Endodermal cell (in vitro differentiated cells): ENCODE measurements around the gene ATP5F1E. TPM values are rescaled to one million over a fixed set of nuclear protein-coding genes. Genes with fewer than 3 reads are reported as not detected.

Source experiments
- DNase-seq: peaks from one replicate; pipeline ENCODE4 v3.0.0-alpha.2; 2017
- H3K27ac ChIP-seq: 2 replicates; pipeline ENCODE4 v1.5.1; 2013; ENCODE audit warnings: mild to moderate bottlenecking, low read depth, low read length, moderate library complexity
- H3K27me3 ChIP-seq: 2 replicates; pipeline ENCODE4 v1.6.1; 2013; ENCODE audit warnings: mild to moderate bottlenecking, low read length, moderate library complexity; ENCODE audit not compliant: insufficient read depth, control insufficient read depth, poor library complexity, severe bottlenecking
- H3K36me3 ChIP-seq: 2 replicates; pipeline ENCODE4 v1.7.0; 2013; ENCODE audit warnings: mild to moderate bottlenecking, low read length, moderate library complexity; ENCODE audit not compliant: control insufficient read depth, insufficient read depth
- H3K4me1 ChIP-seq: one replicate; pipeline ENCODE4 v1.7.0; 2013; ENCODE audit warnings: low read length; ENCODE audit not compliant: control insufficient read depth, insufficient read depth
- H3K4me3 ChIP-seq: 2 replicates; pipeline ENCODE4 v1.5.1; 2013; ENCODE audit warnings: mild to moderate bottlenecking, low read length, moderate library complexity
- H3K9ac ChIP-seq: 2 replicates; pipeline ENCODE4 v1.6.1; 2013; ENCODE audit warnings: mild to moderate bottlenecking, low read length, moderate library complexity; ENCODE audit not compliant: poor library complexity, severe bottlenecking; ENCODE audit errors: extremely low read depth
- H3K9me3 ChIP-seq: 2 replicates; pipeline ENCODE4 v1.6.1; 2013; ENCODE audit warnings: mild to moderate bottlenecking, low read length, moderate library complexity; ENCODE audit not compliant: control insufficient read depth
- H3K27ac Mint-ChIP-seq: 2 replicates; pipeline ENCODE4 v1.8.0; 2020; ENCODE audit warnings: mixed read lengths
- H3K27me3 Mint-ChIP-seq: 2 replicates; pipeline ENCODE4 v1.8.0; 2021; ENCODE audit warnings: mild to moderate bottlenecking, mixed read lengths; ENCODE audit not compliant: insufficient read depth
- H3K36me3 Mint-ChIP-seq: 2 replicates; pipeline ENCODE4 v1.8.0; 2020; ENCODE audit warnings: low read depth, mixed read lengths
- H3K4me1 Mint-ChIP-seq: 2 replicates; pipeline ENCODE4 v1.8.0; 2020; ENCODE audit warnings: mixed read lengths
- H3K4me3 Mint-ChIP-seq: 2 replicates; pipeline ENCODE4 v1.8.0; 2020; ENCODE audit warnings: mild to moderate bottlenecking, moderate library complexity, mixed read lengths
- H3K9me3 Mint-ChIP-seq: 2 replicates; pipeline ENCODE4 v1.8.0; 2020; ENCODE audit warnings: mild to moderate bottlenecking, mixed read lengths
- WGBS, 2 experiments: methylation state at CpG; one replicate each; pipeline versions ENCODE4 v1.1.5 to v1.1.7; 2013; ENCODE audit warnings: missing lambda C conversion rate in 2 of 2, mixed read lengths in 1 of 2; ENCODE audit not compliant: insufficient coverage in 1 of 2, insufficient read length in 1 of 2; 5-methylcytosine and 5-hydroxymethylcytosine counted together
- total RNA-seq, 2 donors: library from RNA; stranded (reverse); fragmentation: NEBNext Ultra II Directional in 1 of 2; extraction: Animal tissue kit (Norgen Biotek cat#: 25700) in 1 of 2; gene quantifications; 2 replicates in 1 of 2; 3 replicates in 1 of 2; pipeline ENCODE4 v1.2.1, GENCODE V29; 2021
- TF ChIP-seq, protein P1 (sequence below): fragments of 200-600 bp; sonication (generic); conservative IDR thresholded peaks from 2 replicates; pipeline ENCODE4 v1.5.0; 2021; ENCODE audit warnings: antibody characterized with exemption, mild to moderate bottlenecking

The ATP5F1E gene
- total RNA-seq, 2 donors from 2014 or later: 52.6 to 62.6 TPM

DNA sequence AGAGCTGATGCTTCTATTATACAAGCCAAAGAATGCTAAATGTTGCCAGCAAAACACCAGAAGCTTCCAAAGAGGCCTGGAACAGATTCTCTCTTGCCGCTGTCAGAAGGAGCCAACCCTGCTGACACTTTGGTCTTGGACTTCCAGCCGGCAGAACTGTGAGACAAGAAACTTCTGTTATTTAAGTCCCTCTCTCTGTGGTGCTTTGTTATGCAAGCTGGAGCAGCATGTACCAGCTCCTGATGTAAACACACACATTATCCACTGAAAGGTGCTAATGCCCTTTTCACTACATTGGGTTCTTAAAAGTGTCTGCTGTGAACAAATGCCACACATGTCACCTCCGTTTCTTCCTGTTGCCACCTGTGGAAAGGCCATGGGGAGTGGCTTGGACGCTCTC lies 36.4 kb upstream of the ATP5F1E start:
- TF ChIP-seq, protein P1, sequence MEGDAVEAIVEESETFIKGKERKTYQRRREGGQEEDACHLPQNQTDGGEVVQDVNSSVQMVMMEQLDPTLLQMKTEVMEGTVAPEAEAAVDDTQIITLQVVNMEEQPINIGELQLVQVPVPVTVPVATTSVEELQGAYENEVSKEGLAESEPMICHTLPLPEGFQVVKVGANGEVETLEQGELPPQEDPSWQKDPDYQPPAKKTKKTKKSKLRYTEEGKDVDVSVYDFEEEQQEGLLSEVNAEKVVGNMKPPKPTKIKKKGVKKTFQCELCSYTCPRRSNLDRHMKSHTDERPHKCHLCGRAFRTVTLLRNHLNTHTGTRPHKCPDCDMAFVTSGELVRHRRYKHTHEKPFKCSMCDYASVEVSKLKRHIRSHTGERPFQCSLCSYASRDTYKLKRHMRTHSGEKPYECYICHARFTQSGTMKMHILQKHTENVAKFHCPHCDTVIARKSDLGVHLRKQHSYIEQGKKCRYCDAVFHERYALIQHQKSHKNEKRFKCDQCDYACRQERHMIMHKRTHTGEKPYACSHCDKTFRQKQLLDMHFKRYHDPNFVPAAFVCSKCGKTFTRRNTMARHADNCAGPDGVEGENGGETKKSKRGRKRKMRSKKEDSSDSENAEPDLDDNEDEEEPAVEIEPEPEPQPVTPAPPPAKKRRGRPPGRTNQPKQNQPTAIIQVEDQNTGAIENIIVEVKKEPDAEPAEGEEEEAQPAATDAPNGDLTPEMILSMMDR: no peak
- Histone ChIP-seq H3K27ac (no peak overlapping the region), H3K27me3 (no peaks in the 10 kb centered on the region), H3K9ac (no peak overlapping the region), H3K36me3 (no peaks in the 10 kb centered on the region), H3K4me1 (no peaks in the 10 kb centered on the region), H3K9me3 (no peaks in the 10 kb centered on the region), H3K4me3 (no peak overlapping the region)
- no peak overlapping the region for H3K4me3 Mint-ChIP-seq
- WGBS, 2 experiments: 80 to 85% methylated on average over 4 of the region's 4 CpGs
- no peaks in the 10 kb centered on the region for H3K27me3 Mint-ChIP-seq
- H3K27ac Mint-ChIP-seq: no peak overlapping the region
- no peaks in the 10 kb centered on the region for H3K9me3 Mint-ChIP-seq
- no peak for DNase-seq
- H3K36me3 Mint-ChIP-seq: no peaks in the 10 kb centered on the region
- H3K4me1 Mint-ChIP-seq: no peaks in the 10 kb centered on the region

DNA sequence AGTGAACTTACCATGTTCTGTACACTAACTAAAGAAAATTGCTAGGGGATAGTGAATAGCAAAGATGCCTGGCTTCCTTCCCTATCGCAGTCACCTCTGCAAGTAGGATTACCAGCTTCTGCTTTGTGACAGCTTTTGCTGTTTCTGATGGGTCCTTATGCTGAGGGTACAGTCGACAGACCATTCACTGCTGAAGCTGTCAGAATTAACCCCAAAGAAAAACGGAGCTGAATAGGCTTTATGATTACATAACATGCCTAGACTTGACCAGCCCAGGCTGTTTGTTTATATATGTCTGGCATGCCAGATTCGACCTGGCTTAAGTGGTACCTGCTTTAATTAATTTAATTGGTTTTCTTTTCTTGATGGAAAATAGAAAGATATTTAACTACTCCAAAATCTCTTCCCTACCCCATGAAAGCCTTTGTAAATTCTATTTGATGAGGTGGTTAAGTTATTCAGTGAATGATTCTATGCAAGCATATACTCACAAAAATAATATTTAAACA lies 32.1 kb upstream of the ATP5F1E start:
- no peaks in the 10 kb centered on the region for H3K4me1 Mint-ChIP-seq
- H3K27me3 ChIP-seq: no peaks in the 10 kb centered on the region
- H3K27me3 Mint-ChIP-seq: no peaks in the 10 kb centered on the region
- H3K27ac Mint-ChIP-seq: no peak overlapping the region
- no peak overlapping the region for H3K4me3 ChIP-seq
- no peaks in the 10 kb centered on the region for H3K9me3 Mint-ChIP-seq
- TF ChIP-seq, protein P1: no peak
- H3K36me3 Mint-ChIP-seq: no peaks in the 10 kb centered on the region
- no peak for DNase-seq
- H3K36me3 ChIP-seq: no peaks in the 10 kb centered on the region
- no peaks in the 10 kb centered on the region for H3K9me3 ChIP-seq
- no peak overlapping the region for H3K4me3 Mint-ChIP-seq
- no peaks in the 10 kb centered on the region for H3K4me1 ChIP-seq
- no peak overlapping the region for H3K9ac ChIP-seq
- H3K27ac ChIP-seq: no peak overlapping the region
- 82 to 83% methylated on average over 3 to 4 of the region's 4 CpGs for whole genome bisulfite sequencing, 2 experiments

DNA sequence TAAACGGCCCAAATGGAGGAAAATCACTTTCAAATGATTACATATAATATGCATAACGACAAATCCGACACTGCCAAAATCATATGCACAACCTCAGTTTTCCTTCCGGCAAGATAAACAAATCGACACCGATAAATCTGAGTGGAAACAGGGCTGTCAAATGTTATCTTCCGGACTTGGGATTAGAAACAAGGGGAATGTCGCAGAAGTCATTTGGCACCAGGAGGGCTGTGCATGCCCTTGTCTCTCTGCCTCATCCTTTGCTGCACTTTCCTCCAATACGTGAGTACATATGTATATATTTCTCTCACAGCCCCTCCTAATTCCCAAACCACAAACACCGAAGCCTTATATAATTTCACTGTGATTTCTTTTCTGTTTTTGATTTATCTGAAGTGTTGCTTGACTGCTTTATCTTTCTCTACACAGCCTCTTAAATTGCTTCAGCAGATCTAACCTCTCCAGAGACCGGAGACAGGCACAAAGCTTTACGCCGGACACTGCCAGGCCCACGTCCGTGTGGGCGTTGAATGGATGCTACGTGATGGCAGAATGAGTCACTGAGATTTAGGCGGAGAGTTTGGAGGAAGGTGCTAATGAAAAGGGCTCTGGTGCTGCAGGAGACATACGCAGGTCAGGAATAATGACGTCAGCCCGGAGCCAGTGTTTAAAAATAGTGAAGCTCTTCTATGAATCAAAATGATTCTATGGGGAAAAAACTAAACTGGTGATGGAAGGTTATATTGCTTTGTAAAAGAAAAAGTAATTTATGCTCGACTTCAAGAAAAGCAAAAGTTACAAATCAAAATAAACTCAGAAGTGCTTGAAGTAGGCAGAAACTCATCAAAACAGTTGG lies 31.5 kb upstream of the ATP5F1E start:
- no peaks in the 10 kb centered on the region for H3K4me1 ChIP-seq
- H3K36me3 ChIP-seq: no peaks in the 10 kb centered on the region
- no peaks in the 10 kb centered on the region for H3K4me1 Mint-ChIP-seq
- H3K27ac Mint-ChIP-seq: no peak overlapping the region
- no peak overlapping the region for H3K27ac ChIP-seq
- no peaks in the 10 kb centered on the region for H3K27me3 Mint-ChIP-seq
- H3K4me3 Mint-ChIP-seq: no peak overlapping the region
- H3K9me3 ChIP-seq: no peaks in the 10 kb centered on the region
- TF ChIP-seq, protein P1: no peak
- H3K27me3 ChIP-seq: no peaks in the 10 kb centered on the region
- no peak for DNase-seq
- WGBS, 2 experiments: 61 to 70% methylated on average over 17 to 22 of the region's 22 CpGs
- no peak overlapping the region for H3K4me3 ChIP-seq
- H3K9ac ChIP-seq: no peak overlapping the region
- H3K36me3 Mint-ChIP-seq: no peaks in the 10 kb centered on the region
- H3K9me3 Mint-ChIP-seq: no peaks in the 10 kb centered on the region
